AG09319 (cell line): ENCODE data around the gene TMED1.

Experiments used
- DNase-seq: peaks from one replicate; pipeline ENCODE4 v3.0.0-alpha.2; 2010; ENCODE audit warnings: low read depth; ENCODE audit errors: extremely low read depth
- CTCF ChIP-seq: IDR thresholded peaks from 2 replicates; pipeline ENCODE4 v1.5.1; 2011; ENCODE audit warnings: low read depth, mild to moderate bottlenecking, inconsistent platforms, low read length, moderate library complexity

TMED1 gene

DNA sequence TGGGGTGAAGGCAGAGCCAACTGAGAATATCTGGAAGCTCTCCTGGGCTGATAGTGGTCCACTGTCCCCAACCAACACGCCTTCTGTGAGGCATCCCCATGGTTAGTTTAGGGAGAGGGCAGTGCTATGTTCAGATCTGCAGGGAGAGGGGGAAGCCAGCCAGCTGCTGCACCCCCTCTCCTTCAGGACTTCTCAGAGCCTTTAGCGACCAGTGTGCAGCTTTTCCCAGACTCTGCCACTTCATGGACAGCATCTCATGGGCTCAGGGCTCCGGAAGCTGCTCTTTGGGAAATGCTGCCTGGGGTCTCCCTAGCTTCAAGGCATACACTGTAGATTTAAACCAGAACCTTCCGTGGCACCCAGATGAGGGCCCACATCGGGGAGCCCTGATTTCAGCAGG lies 33.5 kb downstream of the TMED1 start:
- TF ChIP-seq CTCF: no peak
- DNase-seq: no peak

DNA sequence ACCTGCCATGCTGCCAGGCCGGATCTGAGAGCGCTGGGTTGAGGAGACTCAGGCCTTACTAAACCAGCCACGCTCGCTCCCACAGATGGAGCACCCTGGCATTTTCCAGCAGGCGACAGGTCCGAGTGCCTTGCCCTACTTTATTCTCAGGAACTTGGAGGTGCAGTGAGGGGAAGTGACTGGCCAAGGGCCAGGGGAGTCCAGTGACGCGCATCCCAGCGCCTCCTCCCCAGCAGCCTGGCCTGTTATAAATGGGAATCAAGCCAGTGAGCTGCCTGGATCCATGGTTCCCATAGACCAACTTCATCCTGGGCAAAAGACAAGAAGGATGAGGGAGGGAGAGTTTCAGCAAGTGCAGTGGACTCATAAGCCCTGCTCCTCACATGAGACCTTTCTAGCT lies 35.5 kb downstream of the TMED1 start:
- no peak for DNase-seq
- no peak for TF ChIP-seq CTCF

GRCh38 chr19:10797541-10798256 lies 38.3 kb downstream of the TMED1 start:
- no peak for DNase-seq
- TF ChIP-seq CTCF: no peak

GRCh38 chr19:10797078-10797477 lies 38.9 kb downstream of the TMED1 start:
- DNase-seq: no peak
- no peak for TF ChIP-seq CTCF

DNA sequence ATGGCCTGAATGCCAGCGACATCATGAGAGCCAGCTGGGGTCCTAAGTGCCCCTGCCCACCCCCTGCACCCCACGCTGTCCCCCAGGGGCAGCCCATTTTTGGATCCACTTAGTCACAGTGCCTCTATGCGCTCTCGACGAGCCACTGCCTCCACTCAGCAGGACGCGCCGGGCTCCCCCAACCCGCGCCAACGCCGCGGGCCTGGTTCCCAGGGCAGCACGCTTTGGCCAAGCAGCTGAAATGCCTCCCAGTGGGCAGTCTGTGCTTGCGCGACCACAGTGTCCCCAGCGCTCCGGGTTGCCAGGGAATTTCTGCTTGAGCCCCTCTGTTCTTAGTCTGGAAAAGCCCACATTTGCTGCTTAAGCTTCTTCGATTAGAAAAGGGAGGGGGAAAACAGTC lies 39.4 kb downstream of the TMED1 start:
- DNase-seq: no peak
- TF ChIP-seq CTCF: no peak

GRCh38 chr19:10789866-10790265 lies 46.1 kb downstream of the TMED1 start:
- no peak for TF ChIP-seq CTCF
- DNase-seq: no peak

- TF ChIP-seq CTCF: no peak
- DNase-seq: no peak
Observed at GRCh38 chr19:10788146-10788545, 47.9 kb downstream of the TMED1 start.
